Activated T-helper 9 cell treated with anti-CD3 and anti-CD28 coated beads, Interleukin-2, amount 50 U/mL, for 16 hours (primary cell): ENCODE data around the gene RAB20.
"Not testable (repeated sequence)": the region's sequence is repeated elsewhere in the genome, so short reads cannot be mapped to it uniquely, and the experiment has no call there.

Source experiments
- DNase-seq: peaks from one replicate; pipeline ENCODE4 v3.0.0-alpha.2; 2020; ENCODE audit warnings: low read depth

RAB20 gene, protein sequence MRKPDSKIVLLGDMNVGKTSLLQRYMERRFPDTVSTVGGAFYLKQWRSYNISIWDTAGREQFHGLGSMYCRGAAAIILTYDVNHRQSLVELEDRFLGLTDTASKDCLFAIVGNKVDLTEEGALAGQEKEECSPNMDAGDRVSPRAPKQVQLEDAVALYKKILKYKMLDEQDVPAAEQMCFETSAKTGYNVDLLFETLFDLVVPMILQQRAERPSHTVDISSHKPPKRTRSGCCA

DNA sequence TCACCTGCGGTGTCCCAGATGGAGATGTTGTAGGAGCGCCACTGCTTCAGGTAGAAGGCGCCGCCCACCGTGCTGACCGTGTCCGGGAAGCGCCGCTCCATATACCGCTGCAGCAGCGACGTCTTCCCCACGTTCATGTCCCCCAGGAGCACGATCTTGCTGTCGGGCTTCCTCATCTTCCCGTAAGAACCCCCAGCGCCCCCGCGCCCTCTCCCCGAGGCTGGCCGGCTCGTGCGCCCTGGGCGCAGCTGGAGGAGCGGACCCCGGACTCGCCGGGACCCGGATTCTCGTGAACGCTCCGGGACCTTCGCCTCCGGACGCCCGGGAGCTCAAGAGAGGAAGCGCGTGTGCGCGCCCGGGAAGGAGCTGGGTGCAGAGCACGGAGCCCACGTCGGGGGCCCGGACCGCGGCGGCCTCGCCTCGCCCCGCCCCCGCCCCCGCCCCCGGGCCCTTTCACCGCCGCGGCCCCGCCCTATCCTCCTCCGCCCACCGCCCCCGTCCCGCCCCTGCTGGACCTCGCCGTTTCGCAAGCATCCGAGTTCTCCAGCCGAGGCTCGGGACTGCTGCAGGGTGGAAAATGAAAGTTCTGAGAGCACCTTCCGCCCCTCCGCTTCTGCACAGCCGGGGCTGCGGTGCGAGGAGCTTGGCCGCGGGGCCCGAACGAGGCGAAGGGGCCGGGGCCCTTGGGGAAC, at the start of gene RAB20:
Gene RAB20 (minus strand): TSS at position 379 of the 692 bp plus-strand sequence. CDS start 203 bp downstream, at position 176.
- DNase-seq, result peak; percentile 40

GRCh38 chr13:110610955-110611595, 49.6 kb upstream of the RAB20 start:
- DNase-seq, result no peak

DNA sequence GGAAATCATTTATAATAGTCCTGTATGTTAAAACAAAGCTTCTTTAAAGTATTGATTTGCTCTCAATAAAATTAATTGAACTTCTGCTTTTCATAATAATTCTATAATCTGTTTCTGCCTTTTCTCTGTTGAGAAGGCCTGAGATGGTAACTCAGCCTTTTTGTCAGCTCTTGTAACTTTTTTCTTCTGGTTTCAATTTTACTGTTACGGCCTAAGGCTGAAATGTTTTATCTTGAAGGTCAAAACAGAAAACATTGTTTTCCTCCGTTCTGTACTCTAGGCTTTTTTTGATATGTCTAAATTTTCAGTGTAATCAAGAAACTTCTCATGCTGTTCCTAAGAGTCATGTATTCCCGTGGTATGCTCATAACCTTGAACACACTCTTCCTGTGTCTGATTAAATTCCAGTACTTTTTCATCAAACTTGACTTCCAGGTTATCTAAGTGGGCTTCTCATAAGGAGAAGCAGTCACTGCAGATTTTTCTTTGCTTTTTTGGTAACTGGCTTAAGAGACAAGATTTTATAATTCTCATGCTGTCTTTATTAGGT, 46.2 kb upstream of the RAB20 start:
- no peak for DNase-seq

DNA sequence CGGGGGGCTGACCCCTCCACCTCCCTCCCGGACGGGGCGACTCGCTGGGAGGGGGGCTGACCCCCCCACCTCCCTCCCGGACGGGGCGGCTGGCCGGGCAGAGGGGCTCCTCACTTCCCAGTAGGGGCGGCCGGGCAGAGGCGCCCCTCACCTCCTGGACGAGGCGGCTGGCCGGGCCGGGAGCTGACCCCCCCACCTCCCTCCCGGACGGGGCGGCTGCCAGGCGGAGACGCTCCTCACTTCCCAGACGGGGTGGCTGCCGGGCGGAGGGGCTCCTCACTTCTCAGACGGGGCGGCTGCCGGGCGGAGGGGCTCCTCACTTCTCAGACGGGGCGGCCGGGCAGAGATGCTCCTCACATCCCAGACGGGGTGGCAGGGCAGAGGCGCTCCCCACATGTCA, 44.8 kb upstream of the RAB20 start:
- DNase-seq, result not testable (repeated sequence)

DNA sequence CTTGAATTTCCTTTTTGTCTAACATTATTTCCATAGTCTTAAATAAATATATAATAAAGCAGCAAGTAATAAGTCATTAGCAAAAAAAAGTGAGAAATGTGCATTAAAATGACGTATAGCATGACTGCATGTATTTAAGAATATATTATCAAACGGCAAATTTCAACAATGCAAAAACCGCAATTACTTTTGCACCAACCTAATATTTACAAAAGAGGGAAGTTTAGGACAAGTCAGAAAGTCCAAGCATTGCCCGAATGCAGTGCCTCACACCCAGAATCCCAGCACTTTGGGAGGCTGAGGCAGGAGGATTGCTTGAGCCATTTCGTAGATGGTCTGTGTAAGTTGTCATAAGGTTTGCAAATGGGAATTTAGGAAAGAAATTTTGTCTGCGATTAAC, 43.6 kb upstream of the RAB20 start:
- DNase-seq, result no peak

- DNase-seq, result no peak
Measured at GRCh38 chr13:110600980-110601379, 39.5 kb upstream of the RAB20 start.

- DNase-seq, result no peak
Measured at GRCh38 chr13:110600261-110600819, 38.8 kb upstream of the RAB20 start.

GRCh38 chr13:110597041-110597689, 35.6 kb upstream of the RAB20 start:
- DNase-seq, result no peak

DNA sequence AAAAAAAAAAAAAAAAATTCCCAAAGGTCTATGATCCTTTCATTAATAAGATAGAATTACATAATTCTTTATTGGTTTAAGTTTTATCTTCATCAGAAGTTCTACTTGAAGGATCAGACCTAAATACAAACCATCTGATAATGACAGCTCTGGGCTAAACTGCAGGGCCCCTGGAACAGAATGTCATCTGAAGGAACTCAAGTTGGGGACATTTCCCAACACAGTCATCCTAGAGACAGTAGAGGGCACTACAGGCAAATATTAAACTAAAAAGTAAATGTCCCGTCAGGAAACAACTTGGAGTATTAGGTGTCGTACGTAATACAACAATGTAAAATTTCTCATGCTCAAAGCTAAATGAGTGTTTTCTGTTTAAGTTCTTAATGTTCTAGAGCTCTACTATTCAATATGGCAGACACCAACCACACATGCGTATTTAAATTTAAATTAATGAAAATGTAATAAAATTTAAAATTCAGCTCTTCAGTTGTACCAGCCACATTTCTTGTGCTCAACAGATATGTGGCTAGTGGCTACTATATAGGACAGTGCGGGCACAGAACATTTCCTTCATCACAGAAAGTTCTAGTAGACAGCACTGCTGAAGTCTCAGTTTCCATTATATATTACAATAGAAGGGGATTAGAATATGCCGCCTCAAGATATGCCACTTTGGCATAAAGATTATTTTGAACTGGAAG, 32.1 kb upstream of the RAB20 start:
- DNase-seq, result no peak

DNA sequence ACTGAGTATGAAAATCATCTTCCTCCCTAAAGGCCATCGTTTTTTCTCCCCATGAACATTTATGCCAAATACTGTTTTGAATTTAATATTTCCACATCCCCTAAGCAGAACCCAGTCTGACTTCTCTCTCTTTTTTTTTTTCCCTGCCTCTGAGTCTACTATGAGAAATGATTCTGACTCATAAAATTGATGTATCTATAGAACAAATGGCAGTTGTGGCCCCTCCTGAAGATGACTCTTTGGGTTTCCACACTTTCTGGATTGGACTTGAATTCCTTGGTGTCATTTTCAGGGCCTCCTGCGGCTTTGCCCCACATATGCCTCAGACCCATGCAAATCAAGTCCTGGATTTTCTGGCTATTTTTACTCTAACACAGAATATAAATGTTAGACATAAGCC, 31.1 kb upstream of the RAB20 start:
- no peak for DNase-seq

GRCh38 chr13:110590577-110590976, 29.1 kb upstream of the RAB20 start:
- DNase-seq, result no peak

DNA sequence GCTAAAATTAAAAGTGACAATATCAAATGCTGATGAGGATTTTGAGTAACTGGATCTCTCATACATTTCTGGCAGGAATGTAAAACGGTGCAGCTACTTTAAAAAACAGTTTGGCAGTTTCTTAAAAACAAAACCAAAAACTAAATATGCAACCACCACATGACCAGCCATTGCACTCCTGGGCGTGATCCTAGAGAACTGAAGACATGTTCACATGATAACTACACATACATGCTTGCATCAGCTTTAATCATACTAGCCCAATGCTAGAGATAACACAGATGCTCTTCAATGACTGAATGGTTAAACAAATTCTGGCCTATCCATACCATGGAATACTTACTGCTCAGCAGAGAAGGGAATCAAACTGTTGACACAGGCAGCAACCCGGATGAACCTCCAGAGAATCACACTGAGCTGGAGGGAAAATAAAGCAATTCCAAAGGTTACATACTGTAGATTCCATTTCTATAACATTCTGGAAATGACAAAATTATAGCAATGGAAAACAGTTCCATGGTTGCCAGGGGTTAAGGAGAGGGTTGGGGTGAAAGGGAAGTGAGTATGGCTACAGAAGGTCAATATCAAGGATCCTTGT, 28.4 kb upstream of the RAB20 start:
- DNase-seq, result no peak

GRCh38 chr13:110583178-110583865, 21.8 kb upstream of the RAB20 start:
- DNase-seq, result no peak

DNA sequence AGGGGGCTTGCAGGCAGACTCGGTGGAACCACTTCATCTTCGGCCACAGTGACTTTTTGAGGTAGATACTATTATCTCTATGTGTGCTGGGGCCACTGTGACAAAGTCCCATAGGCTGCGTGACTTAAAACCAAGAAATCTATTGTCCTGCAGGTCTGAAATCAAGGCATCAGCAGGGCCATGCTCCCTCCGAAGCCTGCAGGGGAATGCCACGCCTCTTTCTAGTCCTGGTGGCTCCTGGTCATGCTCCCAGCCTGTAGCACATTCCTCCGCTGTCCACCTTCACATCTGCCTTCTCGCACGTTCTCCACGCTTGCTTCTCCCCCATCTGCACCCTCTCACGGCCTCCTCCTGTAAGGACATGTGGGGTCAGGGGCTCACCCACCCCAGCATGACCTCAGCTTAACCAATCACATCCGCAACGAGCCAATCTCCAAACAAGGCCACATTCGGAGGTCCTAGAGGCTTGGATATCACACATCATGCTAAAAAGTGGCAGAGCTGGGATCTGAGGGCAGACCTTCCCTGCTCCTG, 21.0 kb upstream of the RAB20 start:
- DNase-seq, result no peak

- no peak for DNase-seq
Measured at GRCh38 chr13:110581506-110582185, 20.1 kb upstream of the RAB20 start.

GRCh38 chr13:110580800-110581199, 19.3 kb upstream of the RAB20 start:
- no peak for DNase-seq

DNA sequence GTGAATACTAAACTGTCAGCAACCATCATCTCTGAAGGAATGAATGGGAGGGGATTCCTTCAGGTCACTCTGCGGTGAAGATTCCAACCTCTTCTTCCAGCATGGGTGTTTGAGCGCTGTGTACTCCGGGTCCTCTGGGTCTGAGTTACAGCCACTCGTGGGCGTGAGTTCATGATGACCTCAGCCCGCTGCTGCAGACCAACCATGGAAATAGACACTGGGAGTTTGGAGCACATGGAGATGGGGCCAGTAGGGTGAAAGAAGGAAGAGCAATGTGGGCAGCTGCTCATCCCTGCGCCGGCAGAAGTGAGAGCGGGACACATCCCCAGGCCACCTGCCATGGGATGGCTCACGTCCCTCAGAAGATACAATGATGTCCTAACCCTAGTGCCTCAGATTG, 16.8 kb upstream of the RAB20 start:
- DNase-seq, result no peak

DNA sequence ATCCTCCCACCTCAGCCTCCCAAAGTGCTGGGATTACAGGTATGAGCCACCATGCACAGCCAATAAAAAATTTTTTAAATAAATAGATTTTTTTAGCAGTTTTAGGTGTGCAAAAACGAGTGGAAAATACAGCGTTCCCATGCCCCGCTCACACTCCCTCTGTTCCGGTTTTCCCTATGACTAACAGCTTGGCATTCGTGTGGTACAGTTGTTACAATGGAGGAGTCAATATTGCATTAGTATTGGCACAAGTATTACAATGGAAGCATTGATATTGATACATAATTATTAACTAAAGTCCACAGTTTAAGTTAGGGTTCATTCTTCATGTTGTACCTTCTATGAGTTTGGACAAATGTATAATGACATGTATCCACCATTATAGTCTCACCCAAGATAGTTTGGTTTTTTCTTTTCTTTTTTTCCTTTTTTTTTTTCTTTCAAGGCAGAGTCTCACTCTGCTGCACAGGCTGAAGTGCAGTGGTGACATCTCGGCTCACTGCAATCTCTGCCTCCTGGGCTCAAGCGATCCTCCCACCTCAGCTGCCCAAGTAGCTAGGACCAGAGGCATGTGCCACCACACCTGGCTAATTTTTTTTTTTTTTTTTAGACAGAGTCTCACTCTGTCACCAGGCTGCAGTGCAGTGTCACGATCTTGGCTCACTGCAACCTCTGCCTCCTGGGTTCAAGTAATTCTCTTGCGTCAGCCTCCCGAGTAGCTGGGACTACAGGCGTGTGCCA, 15.4 kb upstream of the RAB20 start:
- no peak for DNase-seq

DNA sequence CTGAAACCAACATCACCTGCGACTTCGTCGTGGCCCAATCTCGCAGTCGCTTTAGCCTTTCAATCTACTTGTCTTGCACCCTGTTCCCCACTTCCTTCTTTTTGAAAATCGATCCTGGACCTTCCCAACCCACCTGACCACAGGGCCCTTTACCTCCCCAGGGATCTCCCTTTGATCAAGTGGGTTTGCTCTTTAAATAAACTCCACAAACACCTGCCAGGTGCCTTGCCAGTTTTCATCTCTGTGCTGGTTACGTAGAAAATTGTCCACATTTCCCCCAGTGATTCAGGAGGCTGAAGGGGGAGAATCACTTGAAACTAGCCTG, 14.5 kb upstream of the RAB20 start:
- no peak for DNase-seq
